Gastrocnemius medialis (tissue), 4 donors: Measurements from ENCODE around the gene NET1.

Experiments
- POLR2A ChIP-seq, 2 donors: fragments of 450-650 bp; IDR thresholded peaks; one replicate each; pipeline ENCODE4 v1.6.1; 2017; ENCODE audit warnings: antibody characterized with exemption in 2 of 2, mild to moderate bottlenecking in 2 of 2, moderate library complexity in 2 of 2
- TF ChIP-seq, protein P1 (sequence below), 5 experiments: fragments of 450-650 bp in 3 of 5; fragments of 200-600 bp in 2 of 5; sonication (generic) in 2 of 5; IDR thresholded peaks in 4 of 5; conservative IDR thresholded peaks in 1 of 5; 1 replicate in 4 of 5; 2 replicates in 1 of 5; pipeline ENCODE4 v1.5.1; 2016 to 2019; ENCODE audit warnings: antibody characterized with exemption in 5 of 5, mild to moderate bottlenecking in 3 of 5, moderate library complexity in 3 of 5

GRCh38 chr10:5465976-5466450, 53.7 kb downstream of the NET1 start:
- TF ChIP-seq, protein P1, sequence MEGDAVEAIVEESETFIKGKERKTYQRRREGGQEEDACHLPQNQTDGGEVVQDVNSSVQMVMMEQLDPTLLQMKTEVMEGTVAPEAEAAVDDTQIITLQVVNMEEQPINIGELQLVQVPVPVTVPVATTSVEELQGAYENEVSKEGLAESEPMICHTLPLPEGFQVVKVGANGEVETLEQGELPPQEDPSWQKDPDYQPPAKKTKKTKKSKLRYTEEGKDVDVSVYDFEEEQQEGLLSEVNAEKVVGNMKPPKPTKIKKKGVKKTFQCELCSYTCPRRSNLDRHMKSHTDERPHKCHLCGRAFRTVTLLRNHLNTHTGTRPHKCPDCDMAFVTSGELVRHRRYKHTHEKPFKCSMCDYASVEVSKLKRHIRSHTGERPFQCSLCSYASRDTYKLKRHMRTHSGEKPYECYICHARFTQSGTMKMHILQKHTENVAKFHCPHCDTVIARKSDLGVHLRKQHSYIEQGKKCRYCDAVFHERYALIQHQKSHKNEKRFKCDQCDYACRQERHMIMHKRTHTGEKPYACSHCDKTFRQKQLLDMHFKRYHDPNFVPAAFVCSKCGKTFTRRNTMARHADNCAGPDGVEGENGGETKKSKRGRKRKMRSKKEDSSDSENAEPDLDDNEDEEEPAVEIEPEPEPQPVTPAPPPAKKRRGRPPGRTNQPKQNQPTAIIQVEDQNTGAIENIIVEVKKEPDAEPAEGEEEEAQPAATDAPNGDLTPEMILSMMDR (IDR thresholded peaks at IDR 0.05 in 4 of 5, conservative IDR thresholded peaks at IDR 0.05 in 1 of 5), result no peak
- no peak for TF ChIP-seq POLR2A (IDR thresholded peaks at IDR 0.05)
